Stimulated activated naive CD4-positive, alpha-beta T cell (primary cell): ENCODE results near the gene DNAJC30.
"Not testable (repeated sequence)": the region's sequence is repeated elsewhere in the genome, so short reads cannot be mapped to it uniquely, and the experiment has no call there.

Experiments used
- DNase-seq, 6 experiments: peaks; one replicate each; lab custom pipeline; 2025; lab: John Stamatoyannopoulos, UW

DNAJC30 gene

GRCh38 chr7:73683788-73684693 lies 788 bp upstream of the DNAJC30 start:
- DNase-seq = no peak

- no peak for DNase-seq
Observed at GRCh38 chr7:73682745-73683055, 553 bp downstream of the DNAJC30 start.

- no peak for DNase-seq
Observed at GRCh38 chr7:73681031-73681430, 2.2 kb downstream of the DNAJC30 start.

- no peak for DNase-seq
Observed at GRCh38 chr7:73680501-73680900, 2.8 kb downstream of the DNAJC30 start.

- DNase-seq = no peak
Observed at GRCh38 chr7:73679709-73680108, 3.5 kb downstream of the DNAJC30 start.

GRCh38 chr7:73678862-73679261 lies 4.4 kb downstream of the DNAJC30 start:
- DNase-seq = no peak

GRCh38 chr7:73676062-73676461 lies 7.2 kb downstream of the DNAJC30 start:
- not testable (repeated sequence) for DNase-seq

GRCh38 chr7:73674468-73675124 lies 8.7 kb downstream of the DNAJC30 start:
- no peak for DNase-seq

GRCh38 chr7:73671857-73672445 lies 11.3 kb downstream of the DNAJC30 start:
- DNase-seq = no peak

GRCh38 chr7:73671322-73671661 lies 12.0 kb downstream of the DNAJC30 start:
- DNase-seq = no peak

GRCh38 chr7:73669858-73670385 lies 13.3 kb downstream of the DNAJC30 start:
- no peak for DNase-seq

GRCh38 chr7:73669288-73669701 lies 14.0 kb downstream of the DNAJC30 start:
- no peak for DNase-seq

- peak in 1 of 6 experiments; percentile 4 for DNase-seq
Observed at GRCh38 chr7:73668886-73669230, 14.4 kb downstream of the DNAJC30 start.

GRCh38 chr7:73668103-73668885 lies 15.0 kb downstream of the DNAJC30 start:
- peak in 2 of 6 experiments; percentile 17 to 39 for DNase-seq

GRCh38 chr7:73667344-73668102 lies 15.7 kb downstream of the DNAJC30 start, which contains the start of gene VPS37D:
Gene VPS37D (plus strand): TSS chr7:73667831. CDS start chr7:73667959, 128 bp downstream.
- peak; percentile 78 to 94 (median 90) for DNase-seq

GRCh38 chr7:73663033-73663432 lies 20.2 kb downstream of the DNAJC30 start:
- DNase-seq = no peak

GRCh38 chr7:73660594-73660993 lies 22.7 kb downstream of the DNAJC30 start:
- DNase-seq = not testable (repeated sequence)

GRCh38 chr7:73659983-73660382 lies 23.3 kb downstream of the DNAJC30 start:
- no peak for DNase-seq

GRCh38 chr7:73655309-73655708 lies 27.9 kb downstream of the DNAJC30 start:
- DNase-seq = not testable (repeated sequence)

- no peak for DNase-seq
Observed at GRCh38 chr7:73652541-73652949, 30.7 kb downstream of the DNAJC30 start.

GRCh38 chr7:73650524-73650923 lies 32.7 kb downstream of the DNAJC30 start:
- no peak for DNase-seq
